RPMI7951 (cell line): Measurements from ENCODE around the gene FAM163A. TPM values are rescaled to one million over a fixed set of nuclear protein-coding genes. Genes with fewer than 3 reads are reported as not detected.
"Not testable (repeated sequence)": the region's sequence is repeated elsewhere in the genome, so short reads cannot be mapped to it uniquely, and the experiment has no call there.

Experiments used
- DNase-seq: peaks from one replicate; pipeline ENCODE4 v3.0.0-alpha.2; 2012; ENCODE audit warnings: low read depth
- total RNA-seq: library from RNA; depleted of rRNA; stranded (reverse); fragments of >200 nt; shearing (Covaris generic); gene quantifications from 2 replicates; pipeline ENCODE4 v1.2.3, GENCODE V29; 2014

FAM163A gene
- total RNA-seq, 1 experiment from 2014 or later, result not detected

DNA sequence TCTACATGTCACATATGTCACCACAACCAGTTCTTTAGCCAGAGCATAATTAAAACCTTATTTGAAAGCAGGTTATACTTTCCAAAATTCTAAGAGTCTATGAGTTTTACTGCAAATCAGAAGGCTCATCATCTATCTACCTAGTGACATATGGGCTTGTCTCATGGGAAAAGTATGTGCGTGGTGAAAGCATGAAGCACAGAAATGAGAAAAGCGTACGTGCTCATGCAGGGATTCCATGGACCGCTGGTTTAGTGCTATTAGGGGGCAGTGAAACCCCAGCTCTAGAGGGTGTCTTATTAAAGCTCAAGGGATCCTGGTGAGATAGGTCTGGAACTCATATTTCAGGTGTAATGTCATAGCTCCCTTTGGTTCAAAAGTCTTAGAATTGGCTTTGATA lies 50.2 kb downstream of the FAM163A start:
- no peak for DNase-seq

DNA sequence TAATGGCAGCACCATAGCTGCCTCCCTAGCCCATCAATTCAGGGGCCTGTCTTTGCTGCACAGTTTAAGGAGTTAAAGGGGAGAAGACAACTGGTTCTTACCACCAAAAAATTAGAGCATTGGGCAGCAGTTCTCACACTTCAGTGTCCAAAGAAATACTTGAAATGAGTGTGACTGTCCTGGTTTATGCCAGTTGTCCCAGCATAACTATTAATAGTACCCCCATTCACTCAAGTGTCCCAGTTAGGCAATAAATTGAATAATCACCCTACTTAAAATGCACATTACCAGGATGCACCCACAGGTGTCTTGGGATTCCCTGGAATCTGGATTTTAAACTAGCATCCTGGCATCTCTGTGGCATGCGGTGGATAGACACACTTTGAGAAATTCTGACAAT lies 51.1 kb downstream of the FAM163A start:
- no peak for DNase-seq

DNA sequence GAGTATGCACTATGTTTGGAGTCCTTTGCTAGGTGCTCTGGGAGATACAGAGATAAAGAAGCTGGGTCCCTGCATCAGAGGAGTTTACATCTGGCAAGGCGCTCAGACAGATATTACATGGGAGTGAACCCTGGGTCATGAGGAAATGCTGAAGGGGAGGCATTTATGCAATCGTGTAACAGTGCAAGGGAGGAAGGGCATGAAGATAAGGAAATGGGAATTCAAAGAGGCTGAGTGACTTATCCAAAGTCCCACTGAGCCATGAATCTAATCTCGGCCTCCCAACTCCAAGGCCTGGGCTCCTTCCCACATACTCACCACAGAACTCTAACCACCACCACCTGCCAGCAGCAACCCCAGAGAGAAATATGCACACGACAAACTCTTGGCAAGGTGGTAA lies 51.6 kb downstream of the FAM163A start:
- DNase-seq, result peak; percentile 15

DNA sequence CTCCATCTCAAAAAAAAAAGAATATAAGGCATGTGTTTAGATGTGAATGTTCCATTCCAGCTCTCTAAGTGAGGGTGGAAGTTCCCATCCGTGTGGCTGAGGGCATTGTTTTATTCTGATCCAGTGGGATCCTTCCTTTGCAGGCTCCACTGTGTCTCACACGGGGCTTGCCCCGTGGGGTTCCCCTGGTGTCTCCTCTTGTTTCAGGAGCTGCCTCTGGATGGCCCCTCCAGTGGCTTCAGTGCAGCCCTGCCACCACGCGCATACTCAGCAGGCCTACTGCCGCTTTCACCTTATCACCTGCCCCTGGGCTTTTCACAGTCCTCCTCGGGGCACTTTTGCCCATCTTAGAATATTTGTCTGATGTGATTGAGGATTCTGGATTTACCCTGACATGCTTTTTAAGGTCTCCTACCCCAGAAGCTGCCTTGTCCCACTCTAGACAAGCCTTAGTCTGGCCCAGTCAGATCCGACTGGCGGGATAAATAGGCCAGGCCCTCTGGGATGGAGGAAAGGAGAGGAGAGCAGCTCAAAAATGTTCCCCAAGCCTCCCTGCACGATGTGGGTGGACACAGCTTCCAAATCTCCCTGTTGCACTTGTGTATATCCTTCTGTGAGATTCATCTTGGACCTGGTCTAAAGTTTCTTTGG lies 55.2 kb downstream of the FAM163A start:
- DNase-seq, result no peak

DNA sequence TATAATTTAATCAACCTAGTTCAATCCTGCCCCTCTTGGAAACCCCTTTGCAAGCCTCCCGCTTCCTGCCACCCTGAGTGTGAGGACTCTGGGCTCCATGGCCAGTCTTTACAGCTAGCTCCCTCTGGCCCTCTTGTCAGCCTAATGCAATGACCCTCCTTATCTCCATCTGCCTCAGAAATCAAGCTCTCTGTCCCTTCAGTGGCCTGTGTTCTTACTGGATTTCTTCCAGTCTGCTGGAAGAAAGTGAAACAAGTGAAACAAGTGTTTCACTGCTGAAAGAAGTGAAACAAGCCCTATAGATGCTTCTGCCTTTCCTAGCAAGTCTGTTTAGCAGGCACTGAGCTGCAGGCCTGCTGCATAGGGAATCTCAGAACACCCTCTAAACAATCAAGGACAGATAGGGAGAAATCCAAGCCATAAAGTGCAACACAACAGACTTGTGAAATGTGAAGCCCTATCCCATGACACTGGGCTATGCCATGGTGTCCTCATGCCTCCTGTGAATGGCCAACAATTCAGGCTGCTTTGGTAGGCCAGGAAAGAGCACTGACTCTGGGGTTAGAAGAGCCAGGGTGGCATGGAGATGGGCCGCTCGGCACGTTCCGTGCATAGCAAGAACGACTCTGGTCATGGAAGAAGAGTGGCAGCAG lies 55.9 kb downstream of the FAM163A start:
- DNase-seq, result no peak

DNA sequence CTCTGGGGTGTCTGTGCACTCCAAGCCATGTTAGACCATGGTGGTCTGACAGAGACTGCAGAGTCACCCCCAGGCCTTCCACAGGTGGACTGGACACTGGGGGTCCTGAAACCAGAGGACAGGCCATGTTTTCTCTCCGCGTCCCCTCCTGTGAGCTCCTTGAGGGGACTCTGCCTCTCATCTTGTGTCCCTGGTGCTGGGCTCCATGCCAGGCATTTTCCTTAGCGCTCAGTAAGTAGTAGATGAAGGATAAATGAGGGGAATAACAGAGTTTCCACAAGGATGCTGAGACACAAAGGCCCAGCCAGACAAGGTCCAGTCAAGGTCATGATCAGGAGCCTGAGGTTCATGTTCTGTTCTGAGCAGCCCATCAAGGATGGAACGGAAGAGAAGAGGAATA lies 57.4 kb downstream of the FAM163A start:
- DNase-seq, result no peak

DNA sequence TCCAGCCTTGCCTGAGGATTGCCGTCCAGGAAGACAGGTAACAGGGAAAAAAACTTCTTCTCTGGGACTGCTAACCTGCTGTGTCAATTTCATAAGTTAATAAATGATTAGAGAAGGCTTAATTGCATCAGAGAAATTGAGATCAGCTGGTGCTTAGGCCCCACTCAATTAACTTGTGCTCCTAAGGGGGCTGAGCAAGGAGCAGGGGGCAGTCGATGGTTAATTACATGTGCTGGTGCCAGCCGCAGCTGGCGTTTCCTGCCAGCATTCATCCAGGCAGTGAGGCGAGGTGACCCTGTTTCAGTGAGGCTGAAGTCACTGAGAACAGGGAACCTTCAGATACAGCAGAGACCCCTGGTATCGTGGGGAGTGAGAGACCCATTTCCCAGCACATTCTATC lies 60.0 kb downstream of the FAM163A start:
- no peak for DNase-seq

DNA sequence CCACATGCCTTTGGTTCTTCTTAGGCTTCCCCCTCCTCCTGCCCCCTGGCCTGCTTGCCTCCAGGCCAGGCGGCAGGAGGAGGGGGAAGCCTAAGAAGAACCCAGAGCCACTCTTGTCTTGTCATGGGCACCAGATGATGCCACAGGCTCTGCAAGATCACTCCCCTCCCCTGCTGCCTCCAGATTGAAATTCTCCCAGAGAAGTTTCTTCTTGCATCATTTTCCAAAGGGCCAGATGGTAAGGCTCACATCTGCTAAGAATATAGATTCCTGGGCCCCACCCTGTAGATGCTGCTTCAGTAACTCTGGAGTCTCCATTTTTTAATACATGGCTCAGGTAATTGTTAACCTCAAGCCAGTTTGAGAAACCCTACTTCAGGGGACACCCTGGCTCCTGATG lies 60.8 kb downstream of the FAM163A start:
- no peak for DNase-seq

DNA sequence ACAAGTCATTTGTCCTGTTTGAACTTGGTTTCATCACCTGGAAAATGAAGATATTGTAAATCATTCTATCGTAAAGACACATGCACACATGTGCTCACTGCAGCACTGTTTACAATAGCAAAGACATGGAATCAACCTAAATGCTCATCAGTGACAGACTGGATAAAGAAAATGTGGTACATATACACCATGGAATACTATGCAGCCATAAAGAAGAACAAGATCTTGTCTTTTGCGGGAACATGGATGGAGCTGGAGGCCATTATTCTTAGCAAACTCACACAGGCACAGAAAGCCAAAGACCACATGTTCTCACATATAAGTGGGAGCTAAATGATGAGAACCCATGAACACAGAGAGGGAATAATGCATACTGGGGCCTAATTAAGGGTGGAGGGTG lies 61.3 kb downstream of the FAM163A start:
- DNase-seq, result not testable (repeated sequence)

DNA sequence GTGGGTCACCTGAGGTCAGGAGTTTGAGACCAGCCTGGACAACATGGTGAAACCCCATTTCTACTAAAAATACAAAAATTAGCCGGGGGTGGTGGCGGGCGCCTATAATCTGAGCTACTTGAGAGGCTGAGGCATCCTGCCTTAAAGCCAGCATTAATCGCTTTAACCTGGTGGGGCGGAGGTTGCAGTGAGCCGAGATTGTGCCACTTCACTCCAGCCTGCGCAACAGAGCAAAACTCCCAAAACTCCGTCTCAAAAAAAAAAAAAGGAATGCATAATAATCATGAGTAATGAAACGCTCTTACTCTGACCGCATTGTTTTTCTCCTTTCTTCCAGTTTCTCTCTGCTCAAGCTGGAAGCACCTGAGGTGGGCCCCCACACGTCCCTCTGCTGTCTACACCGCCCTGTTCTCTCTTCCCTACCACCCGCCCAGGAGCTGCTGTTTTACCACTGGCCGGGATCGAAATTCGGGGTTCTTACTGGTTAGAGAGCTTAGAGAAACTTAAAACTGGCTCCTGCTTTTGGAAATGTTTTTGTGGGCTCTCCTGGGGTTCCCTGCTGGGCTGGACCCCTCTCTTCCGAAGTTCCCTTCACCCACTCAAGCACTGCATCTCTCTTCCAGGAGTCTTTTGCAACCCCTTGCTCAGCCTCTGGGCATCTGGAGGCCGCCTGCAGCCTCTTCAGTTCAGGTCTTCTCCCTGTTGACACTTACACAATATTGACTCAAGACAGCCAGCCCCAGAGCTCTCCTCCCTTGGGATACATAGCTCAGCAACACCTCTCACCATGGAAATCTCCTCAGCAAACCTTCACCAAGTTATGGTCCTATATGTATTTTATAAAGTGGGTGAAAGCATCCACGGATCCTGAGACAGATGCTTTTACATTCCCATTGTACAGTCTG lies 62.5 kb downstream of the FAM163A start:
- no peak for DNase-seq

DNA sequence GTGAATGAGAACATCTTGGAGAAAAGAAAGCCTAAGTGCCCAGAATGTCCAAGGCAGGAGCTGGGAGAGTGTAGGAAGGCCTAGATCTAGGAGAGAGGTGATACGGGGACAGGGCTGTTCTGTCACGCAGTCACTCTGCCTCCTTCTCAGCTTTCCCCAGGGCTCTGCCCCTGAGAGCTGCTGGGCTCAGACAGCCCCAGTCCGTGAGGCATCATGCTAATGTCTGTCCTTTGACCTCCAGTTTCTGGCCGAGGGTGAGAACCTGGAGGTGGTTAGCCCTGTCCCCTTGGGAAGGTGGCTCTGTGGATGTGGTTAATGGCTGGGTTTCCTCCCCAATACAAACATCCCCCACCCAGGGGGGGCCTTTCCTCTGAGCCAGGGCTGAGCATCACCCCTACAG lies 63.2 kb downstream of the FAM163A start:
- DNase-seq, result no peak

DNA sequence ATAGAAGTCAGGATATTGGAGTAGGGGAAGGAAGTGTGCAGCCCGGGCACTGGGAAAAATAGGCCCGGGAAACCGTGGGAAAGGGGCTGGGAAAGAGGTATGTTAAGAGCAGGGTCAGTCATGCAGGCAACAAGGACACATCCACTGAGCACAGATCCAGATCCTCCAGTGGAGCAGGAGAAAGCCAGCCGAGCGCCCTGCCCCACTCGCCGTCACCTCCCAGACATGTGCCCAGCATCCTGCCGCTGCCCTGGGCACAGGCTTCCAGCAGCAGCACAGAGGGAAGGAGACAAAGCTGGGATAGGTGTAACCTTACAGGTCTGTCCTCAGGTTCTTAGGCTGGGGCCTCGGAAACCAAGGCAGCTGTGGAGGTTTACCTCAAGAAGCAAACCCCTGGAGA lies 64.2 kb downstream of the FAM163A start:
- DNase-seq, result no peak

DNA sequence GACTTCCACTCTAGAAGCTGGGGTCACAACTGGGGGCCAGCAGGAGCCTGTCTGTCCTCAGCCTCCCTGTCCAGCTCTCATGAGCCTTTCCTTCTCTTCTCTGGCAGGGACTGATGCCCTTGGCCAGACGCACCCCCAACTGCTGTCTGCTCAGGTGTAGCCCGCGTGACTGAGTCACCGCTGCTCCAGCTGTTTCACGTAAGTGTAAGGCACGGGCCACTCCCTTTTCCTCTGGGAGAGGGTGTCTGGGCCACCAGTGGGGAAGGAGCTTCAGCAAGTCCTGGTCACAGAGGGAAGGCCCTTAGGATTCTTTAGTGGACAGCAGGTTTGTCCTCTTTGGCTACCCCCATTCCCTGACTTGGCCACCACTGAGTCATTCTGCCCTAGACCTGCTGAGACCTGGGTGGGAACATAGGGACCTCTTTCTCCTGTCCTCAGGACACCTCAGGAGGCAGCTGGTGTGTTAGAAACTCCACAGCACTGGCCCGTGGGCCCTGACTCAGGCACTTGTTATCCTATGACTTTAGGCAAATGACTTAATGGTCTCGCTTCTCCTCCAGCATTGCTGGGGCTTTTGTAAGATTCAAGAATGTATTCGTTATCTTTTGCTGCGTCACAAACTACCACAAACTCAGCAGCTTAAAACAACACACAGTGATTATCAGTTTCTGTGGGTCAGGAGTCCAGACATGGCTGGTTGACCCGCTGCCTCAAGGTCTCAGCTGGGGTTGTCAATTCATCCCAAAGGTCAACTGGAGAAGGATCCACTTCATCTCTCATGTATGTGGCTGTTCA lies 64.8 kb downstream of the FAM163A start:
- DNase-seq, result peak; percentile 40

DNA sequence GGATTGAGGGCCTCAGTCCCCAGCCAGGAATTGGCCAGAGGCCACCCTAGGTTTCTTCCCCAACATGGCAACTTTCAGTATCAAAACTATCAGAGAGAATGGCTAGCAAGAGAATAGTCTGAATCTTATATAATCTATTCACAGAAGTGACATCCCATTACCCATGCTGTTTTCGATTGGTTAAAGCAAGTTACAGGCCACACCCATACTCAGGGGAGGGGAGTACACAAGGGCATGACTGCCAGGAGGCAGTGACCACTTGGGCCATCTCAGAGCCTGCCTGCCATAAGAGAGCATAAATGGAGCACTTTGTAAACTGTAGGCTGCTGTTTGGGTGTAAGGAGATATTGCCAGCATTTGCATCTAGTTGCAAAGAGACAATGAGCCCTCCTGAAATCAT lies 65.4 kb downstream of the FAM163A start:
- peak; percentile 33 for DNase-seq

DNA sequence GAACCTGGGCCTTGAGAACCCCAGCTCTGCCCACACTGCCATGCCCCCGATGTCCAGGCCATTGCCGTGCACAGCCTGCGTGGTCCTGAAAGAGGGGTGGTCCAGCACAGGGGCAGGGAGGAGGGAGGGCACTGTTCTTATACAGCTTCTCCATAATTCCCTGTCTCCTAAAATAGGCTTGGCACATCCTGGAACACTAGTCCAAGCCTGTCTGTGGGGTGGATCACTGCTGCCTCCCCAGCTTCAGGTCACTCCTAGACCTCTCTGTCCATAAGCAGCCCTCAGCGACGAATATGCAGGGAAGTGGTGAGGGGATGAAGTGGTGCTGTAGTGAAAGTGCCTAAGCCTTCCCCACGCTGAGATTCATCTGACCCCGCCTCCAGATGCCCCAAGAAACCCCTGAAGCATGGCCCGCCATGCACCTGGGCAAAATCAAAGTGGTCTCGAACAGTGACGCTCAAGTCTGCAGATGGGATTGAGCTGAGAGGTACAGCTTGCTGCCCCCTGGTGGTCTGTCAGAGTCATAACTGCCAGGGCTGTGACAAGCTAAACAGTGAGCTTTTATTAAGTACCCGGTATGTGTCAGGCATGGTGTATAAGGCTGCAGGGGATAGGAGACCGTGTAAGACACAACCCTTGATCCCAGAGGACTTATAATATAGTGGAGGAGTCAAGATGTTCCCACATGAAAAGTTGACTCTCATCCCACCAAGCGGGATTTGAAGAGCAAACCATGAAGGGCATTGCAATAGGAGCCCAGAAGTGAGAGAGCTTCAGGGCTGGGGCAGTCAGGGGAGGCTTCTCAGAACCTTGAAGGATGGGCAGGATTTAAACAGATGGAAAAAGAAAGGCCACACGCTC lies 66.6 kb downstream of the FAM163A start:
- DNase-seq, result peak; percentile 63

DNA sequence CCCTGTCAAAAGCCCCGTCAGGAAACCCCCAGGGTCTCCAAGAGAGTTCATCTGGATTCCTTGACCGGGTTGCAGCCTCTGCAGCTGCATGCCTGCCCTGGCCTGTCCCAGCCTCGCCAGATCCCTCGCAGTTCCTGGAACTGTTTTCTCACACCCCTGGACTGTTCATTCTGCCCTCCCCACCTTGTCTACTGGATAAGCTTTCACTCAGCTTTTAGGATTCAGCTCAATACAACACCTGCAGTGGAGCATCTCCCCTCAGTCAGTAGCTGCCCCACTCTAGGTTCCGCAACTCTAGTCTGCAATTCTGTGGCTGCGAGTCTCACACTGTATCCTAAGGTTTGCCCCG lies 67.2 kb downstream of the FAM163A start:
- DNase-seq, result no peak

DNA sequence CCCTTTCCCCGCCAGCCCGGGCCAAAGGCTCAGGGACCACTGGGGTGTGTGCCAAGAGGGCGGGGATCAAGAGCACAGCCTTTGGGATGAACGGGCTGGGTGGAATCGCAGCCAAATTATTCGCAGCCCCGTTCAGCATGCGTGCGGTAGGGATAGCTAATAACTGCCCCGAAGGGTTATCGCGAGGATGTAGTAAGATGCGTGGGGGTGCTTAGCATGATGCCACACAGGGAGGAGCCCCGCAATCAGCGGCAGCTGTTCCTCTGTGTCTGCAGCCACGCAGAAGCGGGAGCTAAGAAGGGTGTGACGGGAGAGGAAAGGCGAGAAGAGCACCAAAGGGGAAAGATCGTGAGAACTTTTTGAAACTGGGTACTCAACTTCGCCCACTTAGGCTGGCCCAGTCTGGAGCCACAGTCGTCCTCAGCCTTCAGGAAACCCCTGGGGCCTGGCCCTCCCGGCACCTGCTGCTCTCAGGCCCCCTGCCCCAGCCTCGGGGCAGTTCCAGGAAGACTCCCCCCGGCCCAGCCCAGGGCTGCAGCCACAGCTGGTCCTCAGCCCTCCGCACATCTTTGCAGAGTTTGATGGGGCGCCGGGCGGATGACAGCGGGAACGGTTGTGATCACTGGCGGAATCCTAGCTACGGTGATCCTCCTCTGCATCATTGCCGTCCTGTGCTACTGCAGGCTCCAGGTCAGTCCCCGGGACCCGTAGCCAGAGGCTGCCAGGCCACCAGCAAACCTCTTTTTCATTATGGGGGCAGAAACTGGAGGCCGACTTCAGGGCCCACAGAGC lies 69.6 kb downstream of the FAM163A start:
- no peak for DNase-seq

DNA sequence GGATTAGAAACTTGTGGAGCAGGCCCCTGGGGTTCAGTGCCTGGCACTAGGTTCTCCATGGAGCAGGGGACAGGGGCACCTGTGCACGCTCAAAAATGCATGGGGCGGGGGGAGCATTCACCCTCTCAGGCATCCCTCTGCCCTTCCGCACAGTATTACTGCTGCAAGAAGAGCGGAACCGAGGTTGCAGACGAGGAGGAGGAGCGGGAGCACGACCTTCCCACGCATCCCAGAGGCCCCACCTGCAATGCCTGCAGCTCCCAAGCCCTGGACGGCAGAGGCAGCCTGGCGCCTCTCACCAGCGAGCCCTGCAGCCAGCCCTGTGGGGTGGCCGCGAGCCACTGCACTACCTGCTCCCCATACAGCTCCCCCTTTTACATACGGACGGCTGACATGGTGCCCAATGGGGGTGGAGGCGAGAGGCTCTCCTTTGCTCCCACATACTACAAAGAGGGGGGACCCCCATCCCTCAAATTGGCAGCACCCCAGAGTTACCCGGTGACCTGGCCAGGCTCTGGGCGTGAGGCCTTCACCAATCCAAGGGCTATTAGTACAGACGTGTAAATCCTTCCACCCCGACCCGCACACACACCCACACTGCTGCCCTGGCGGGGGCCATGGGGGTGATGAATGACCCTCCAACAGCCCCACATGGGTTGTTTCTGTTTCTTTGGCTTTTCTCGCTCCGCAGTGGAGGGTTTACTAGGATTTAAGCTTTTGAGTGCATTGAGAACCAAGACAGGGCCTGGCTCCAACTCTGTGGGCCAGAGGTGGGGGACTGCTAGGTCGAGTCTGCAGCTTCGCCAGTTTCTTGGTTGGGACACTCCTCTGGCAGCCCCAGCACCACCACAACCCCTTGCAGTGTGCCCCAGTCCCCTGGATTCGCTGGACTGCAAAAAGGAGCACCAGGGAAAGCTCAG lies 70.8 kb downstream of the FAM163A start:
- DNase-seq, result no peak

DNA sequence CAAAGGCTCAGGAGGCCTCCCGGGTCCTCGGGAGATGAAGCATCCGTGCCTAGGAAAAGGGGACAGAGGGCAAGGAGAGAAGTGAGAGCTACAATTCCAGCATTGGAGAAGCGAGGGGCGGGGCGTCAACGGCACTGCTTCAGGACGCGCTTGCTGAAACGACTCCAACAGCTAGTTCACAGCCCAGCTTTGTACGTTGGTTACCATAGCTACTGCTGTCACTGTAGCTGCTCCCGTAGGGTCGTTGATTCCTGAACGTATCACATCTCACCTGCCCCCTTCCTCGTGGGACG lies 71.4 kb downstream of the FAM163A start:
- DNase-seq, result no peak
